Endothelial cell of umbilical vein (primary cell): ENCODE measurements around the gene ATL1.

Experiments
- CTCF ChIP-seq, 2 donors: IDR thresholded peaks; 1 replicate in 1 of 2; 2 replicates in 1 of 2; pipeline ENCODE4 v1.5.1; 2011; ENCODE audit warnings: low read length in 2 of 2, mild to moderate bottlenecking in 2 of 2, moderate library complexity in 2 of 2, control low read depth in 1 of 2, inconsistent platforms in 1 of 2, low read depth in 1 of 2; ENCODE audit not compliant: insufficient read depth in 1 of 2; ENCODE audit errors: extremely low read depth in 1 of 2
- EZH2 ChIP-seq: IDR thresholded peaks from 2 replicates; pipeline ENCODE4 v1.6.1; 2012; ENCODE audit warnings: borderline replicate concordance, low read depth, mild to moderate bottlenecking, moderate library complexity, low read length, inconsistent platforms; ENCODE audit not compliant: severe bottlenecking
- JUN ChIP-seq: IDR thresholded peaks from 2 replicates; pipeline ENCODE4 v1.6.1; 2011; ENCODE audit warnings: borderline replicate concordance, low read depth; ENCODE audit not compliant: insufficient read length, insufficient read depth
- MAX ChIP-seq: IDR thresholded peaks from 2 replicates; pipeline ENCODE4 v1.6.1; 2011; ENCODE audit not compliant: insufficient read depth, insufficient read length
- POLR2A ChIP-seq: IDR thresholded peaks from 2 replicates; pipeline ENCODE4 v1.6.1; 2012; ENCODE audit warnings: low read depth, mild to moderate bottlenecking, control low read depth, low read length
- POLR2AphosphoS5 ChIP-seq: IDR thresholded peaks from 2 replicates; pipeline ENCODE4 v1.6.1; 2012; ENCODE audit warnings: low read depth, mild to moderate bottlenecking, control low read depth, low read length, moderate library complexity; ENCODE audit not compliant: insufficient read depth

GRCh38 chr14:50523271-50524041 is 36.5 kb upstream of the ATL1 start:
- TF ChIP-seq POLR2AphosphoS5 (no peak), CTCF (IDR thresholded peaks at IDR 0.05; ENCODE audit: extremely low read depth in 1 of 2, insufficient read depth in 1 of 2, low read depth in 1 of 2, low read length in 2 of 2) (no peak), EZH2 (no peak), POLR2A (no peak), JUN (no peak), MAX (no peak)
